ENCODE measurements around the gene SMIM17. TPM values are rescaled to one million over a fixed set of nuclear protein-coding genes. Genes with fewer than 3 reads are reported as not detected.

Gene SMIM17
- total and polyA plus RNA-seq, 2 of the 13 experiments (the other 11 are each of a cell fraction or from before 2014, with no cell fraction given): 0.21 to 0.53 TPM

- TF ChIP-seq MBD4 (IDR thresholded peaks at IDR 0.05; ENCODE audit: borderline replicate concordance, low read length) (no peak), FOXO1 (CRISPR knock-in tag; IDR thresholded peaks at IDR 0.05) (peak; percentile 97), ZNF143 (CRISPR knock-in tag; IDR thresholded peaks at IDR 0.05) (peak; percentile 76), ZNF121 (CRISPR knock-in tag; IDR thresholded peaks at IDR 0.05) (peak; percentile 78), ZNF691 (CRISPR knock-in tag; IDR thresholded peaks at IDR 0.05; ENCODE audit: borderline replicate concordance, low read depth) (peak; percentile 97), ZNF232 (CRISPR knock-in tag; IDR thresholded peaks at IDR 0.05; ENCODE audit: borderline replicate concordance) (peak; percentile 100), ZNF878 (CRISPR knock-in tag; IDR thresholded peaks at IDR 0.05) (peak; percentile 100), ZNF737 (CRISPR knock-in tag; IDR thresholded peaks at IDR 0.05; ENCODE audit: borderline replicate concordance) (peak; percentile 99), TFDP2 (CRISPR knock-in tag; IDR thresholded peaks at IDR 0.05) (peak; percentile 84), ZNF788 (CRISPR knock-in tag; IDR thresholded peaks at IDR 0.05; ENCODE audit: borderline replicate concordance) (peak; percentile 95; the same call in 1 of the 2 replicates), YY1 (IDR thresholded peaks at IDR 0.05; ENCODE audit: insufficient read depth, insufficient replicate concordance, low read depth, low read length) (no peak), THAP7 (CRISPR knock-in tag; IDR thresholded peaks at IDR 0.05) (peak; percentile 98), ZNF275 (CRISPR knock-in tag; IDR thresholded peaks at IDR 0.05; ENCODE audit: borderline replicate concordance) (peak; percentile 100), ZNF782 (CRISPR knock-in tag; IDR thresholded peaks at IDR 0.05; ENCODE audit: borderline replicate concordance) (peak; percentile 96; the same call in 1 of the 2 replicates), ZNF230 (CRISPR knock-in tag; IDR thresholded peaks at IDR 0.05) (peak; percentile 100), NCOA5 (CRISPR knock-in tag; IDR thresholded peaks at IDR 0.05) (peak; percentile 97), NFKB2 (CRISPR knock-in tag; IDR thresholded peaks at IDR 0.05; ENCODE audit: borderline replicate concordance) (peak; percentile 100), NONO (IDR thresholded peaks at IDR 0.05) (no peak), NONO (CRISPR knock-in tag; conservative IDR thresholded peaks at IDR 0.05) (peak; percentile 45; the same call in 1 of the 2 replicates), ZNF251 (CRISPR knock-in tag; IDR thresholded peaks at IDR 0.05) (peak; percentile 99), ZFP1 (CRISPR knock-in tag; IDR thresholded peaks at IDR 0.05) (peak; percentile 98), RFX5 (IDR thresholded peaks at IDR 0.05; ENCODE audit: low read depth, low read length) (no peak), TRAFD1 (CRISPR knock-in tag; IDR thresholded peaks at IDR 0.05; ENCODE audit: borderline replicate concordance) (peak; percentile 100), ATF3 (CRISPR knock-in tag; IDR thresholded peaks at IDR 0.05) (peak; percentile 98), RFXANK (CRISPR knock-in tag; IDR thresholded peaks at IDR 0.05) (peak; percentile 97), ZNF547 (CRISPR knock-in tag; IDR thresholded peaks at IDR 0.05) (peak; percentile 100)
Observed at GRCh38 chr19:56637976-56638555, 4.9 kb upstream of the SMIM17 start (continued).

Measured in HepG2 (cell line).